Aorta (tissue), 5 donors: Measurements from ENCODE around the gene LRRC71. TPM values are rescaled to one million over a fixed set of nuclear protein-coding genes. Genes with fewer than 3 reads are reported as not detected.
A peak's percentile ranks its signal among the peaks of the same experiment; 100 is the strongest.

Experiments
- ATAC-seq: fragments of 200-7000 bp; cut with Tn5 transposase; one replicate; pipeline ENCODE4 v1.9.1; 2022; ENCODE audit warnings: moderate library complexity; ENCODE audit not compliant: low FRiP score
- DNase-seq, 2 donors: peaks; one replicate each; pipeline ENCODE4 v3.0.0-alpha.2; 2020
- H3K27ac ChIP-seq, 2 donors: one replicate each; pipeline ENCODE4 v1.5.1; 2013; ENCODE audit warnings: low read length in 2 of 2, mild to moderate bottlenecking in 2 of 2, moderate library complexity in 2 of 2, control low read depth in 1 of 2, inconsistent platforms in 1 of 2, low read depth in 1 of 2
- H3K27me3 ChIP-seq, 2 donors: one replicate each; pipeline ENCODE4 v1.6.1; 2013; ENCODE audit warnings: control low read depth in 1 of 2, low read length in 1 of 2, mild to moderate bottlenecking in 1 of 2, moderate library complexity in 1 of 2; ENCODE audit not compliant: insufficient read depth in 2 of 2, control insufficient read depth in 1 of 2
- H3K36me3 ChIP-seq, 2 donors: one replicate each; pipeline ENCODE4 v1.6.1; 2013; ENCODE audit warnings: control low read depth in 1 of 2, low read length in 1 of 2, mild to moderate bottlenecking in 1 of 2; ENCODE audit not compliant: insufficient read depth in 2 of 2, control insufficient read depth in 1 of 2
- H3K4me1 ChIP-seq, 2 donors: one replicate each; pipeline ENCODE4 v1.6.1; 2013; ENCODE audit warnings: low read length in 2 of 2, control low read depth in 1 of 2, mild to moderate bottlenecking in 1 of 2, moderate library complexity in 1 of 2; ENCODE audit not compliant: insufficient read depth in 2 of 2, control insufficient read depth in 1 of 2
- H3K4me3 ChIP-seq, 2 donors: one replicate each; pipeline ENCODE4 v1.5.1; 2013; ENCODE audit warnings: low read length in 2 of 2, control low read depth in 1 of 2, mild to moderate bottlenecking in 1 of 2
- H3K9me3 ChIP-seq: one replicate; pipeline ENCODE4 v1.6.1; 2013; ENCODE audit warnings: mild to moderate bottlenecking, low read length; ENCODE audit not compliant: control insufficient read depth
- WGBS, 2 donors: extraction: QIAGEN DNeasy Blood & Tissue Kit; methylation state at CpG; one replicate each; pipeline ENCODE4 v1.1.7; 2013; 5-methylcytosine and 5-hydroxymethylcytosine counted together
- intact Hi-C, 2 donors: fragments of 100-400 bp; cut with DNase I; formaldehyde crosslinking; loops; one replicate each; pipeline versions ENCODE4 v1.14.2 to v1.15.0; 2022
- polyA plus RNA-seq, 2 donors: library from polyadenylated mRNA; stranded (reverse); fragments of 200-250 nt; gene quantifications; one replicate each; pipeline ENCODE4 v1.2.3, GENCODE V29; 2013
- total RNA-seq, 2 donors: library from RNA; stranded (reverse); fragmentation: NEBNext Ultra II Directional; extraction: Animal tissue kit (Norgen Biotek cat#: 25700); gene quantifications; one replicate each; pipeline ENCODE4 v1.2.1, GENCODE V29; 2021
- donor health status: healthy with polysubstance abuse.
- donor health status: Bipolar disorder and iron deficiency.
- donor health status: DM: no; HTN: no; CAD: no.
- donor health status: DM: no; HTN: no; CAD: no.
- donor health status: DM: yes; HTN: yes; CAD: no.

Gene LRRC71
- total and polyA plus RNA-seq, 4 donors = 0.42 to 2.4 (median 1.3) TPM; not detected in 1

GRCh38 chr1:156894711-156895454 is 25.5 kb upstream of the LRRC71 start:
- Histone ChIP-seq H3K36me3 (no peaks in the 10 kb centered on the region), H3K4me3 (no peak overlapping the region), H3K9me3 (no peaks in the 10 kb centered on the region), H3K27me3 (no peaks in the 10 kb centered on the region), H3K4me1 (no peaks in the 10 kb centered on the region), H3K27ac (peak overlapping the region in 1 of 2 donors; percentile 23)
- intact Hi-C loops = loop anchor here in 1 of 2 donors (5.0 to 10.0 kb wide), 4 partner anchors 32 to 208 kb away; partner anchors contain the start of genes ISG20L2 and METTL25B
- 47 to 59% methylated on average over 12 of the region's 12 CpGs for WGBS, 2 donors
- ATAC-seq (peak; percentile 59), DNase-seq (no peak)

- ATAC-seq = no peak
- H3K4me1 ChIP-seq = no peaks in the 10 kb centered on the region
- H3K36me3 ChIP-seq = no peaks in the 10 kb centered on the region
- no peak for DNase-seq
- H3K27ac ChIP-seq = peak overlapping the region in 1 of 2 donors; percentile 23
- H3K9me3 ChIP-seq = no peaks in the 10 kb centered on the region
- no peaks in the 10 kb centered on the region for H3K27me3 ChIP-seq
- intact Hi-C loops = loop anchor here in 1 of 2 donors (10.0 kb wide), 1 partner anchor 179 kb away; no protein-coding TSS in a partner anchor
- 70 to 74% methylated on average over 4 of the region's 4 CpGs for WGBS, 2 donors
- no peak overlapping the region for H3K4me3 ChIP-seq
Measured at GRCh38 chr1:156895455-156895812, 25.0 kb upstream of the LRRC71 start.

GRCh38 chr1:156895927-156896326 is 24.5 kb upstream of the LRRC71 start:
- H3K4me1 ChIP-seq = no peaks in the 10 kb centered on the region
- H3K9me3 ChIP-seq = no peaks in the 10 kb centered on the region
- no peak overlapping the region for H3K4me3 ChIP-seq
- H3K27ac ChIP-seq = no peak overlapping the region
- ATAC-seq (no peak), DNase-seq (no peak)
- 55 to 67% methylated on average over 6 of the region's 6 CpGs for WGBS, 2 donors
- intact Hi-C loops = loop anchor here in 1 of 2 donors (10.0 kb wide), 1 partner anchor 179 kb away; no protein-coding TSS in a partner anchor
- H3K36me3 ChIP-seq = no peaks in the 10 kb centered on the region
- H3K27me3 ChIP-seq = no peaks in the 10 kb centered on the region

GRCh38 chr1:156896490-156897033 is 23.9 kb upstream of the LRRC71 start:
- ATAC-seq = no peak
- intact Hi-C loops = loop anchor here in 1 of 2 donors (10.0 kb wide), 1 partner anchor 178 kb away; no protein-coding TSS in a partner anchor
- peak in 1 of 2 donors; percentile 68 for DNase-seq
- Histone ChIP-seq H3K9me3 (no peaks in the 10 kb centered on the region), H3K36me3 (no peaks in the 10 kb centered on the region), H3K27me3 (no peaks in the 10 kb centered on the region), H3K27ac (peak overlapping the region in 1 of 2 donors; percentile 16), H3K4me3 (no peak overlapping the region), H3K4me1 (no peaks in the 10 kb centered on the region)
- 76 to 87% methylated on average over 16 of the region's 16 CpGs for WGBS, 2 donors

- no peak for DNase-seq
- Histone ChIP-seq H3K36me3 (no peaks in the 10 kb centered on the region), H3K4me1 (no peaks in the 10 kb centered on the region), H3K4me3 (no peak overlapping the region), H3K27me3 (no peaks in the 10 kb centered on the region), H3K27ac (no peak overlapping the region), H3K9me3 (no peaks in the 10 kb centered on the region)
- no peak for ATAC-seq
- WGBS, 2 donors = 62 to 75% methylated on average over 14 of the region's 14 CpGs
- intact Hi-C loops = loop anchor here in 1 of 2 donors (10.0 kb wide), 1 partner anchor 178 kb away; no protein-coding TSS in a partner anchor
Measured at GRCh38 chr1:156897078-156897825, 23.2 kb upstream of the LRRC71 start.

GRCh38 chr1:156898161-156898566 is 22.3 kb upstream of the LRRC71 start:
- Histone ChIP-seq H3K4me1 (no peaks in the 10 kb centered on the region), H3K9me3 (no peaks in the 10 kb centered on the region), H3K36me3 (no peaks in the 10 kb centered on the region), H3K4me3 (no peak overlapping the region), H3K27me3 (no peaks in the 10 kb centered on the region), H3K27ac (no peak overlapping the region)
- DNase-seq (peak in 1 of 2 donors; percentile 75), ATAC-seq (peak; percentile 4)
- intact Hi-C loops = loop anchor here in 1 of 2 donors (10.0 kb wide), 1 partner anchor 177 kb away; no protein-coding TSS in a partner anchor
- WGBS, 2 donors = 32 to 53% methylated on average over 8 to 13 of the region's 13 CpGs

GRCh38 chr1:156898971-156899664 is 21.3 kb upstream of the LRRC71 start:
- H3K27me3 ChIP-seq = no peaks in the 10 kb centered on the region

More at GRCh38 chr1:156898971-156899664, 21.3 kb upstream of the LRRC71 start:
- no peak for ATAC-seq
- DNase-seq = no peak
- H3K27ac ChIP-seq = no peak overlapping the region
- no peaks in the 10 kb centered on the region for H3K9me3 ChIP-seq
- no peaks in the 10 kb centered on the region for H3K36me3 ChIP-seq
- H3K4me1 ChIP-seq = no peaks in the 10 kb centered on the region
- intact Hi-C loops = loop anchor here in 1 of 2 donors (10.0 kb wide), 1 partner anchor 176 kb away; no protein-coding TSS in a partner anchor
- H3K4me3 ChIP-seq = no peak overlapping the region
- 82 to 90% methylated on average over 12 of the region's 12 CpGs for WGBS, 2 donors
